H4 (cell line): Measurements from ENCODE around the gene STAT5A. TPM values are rescaled to one million over a fixed set of nuclear protein-coding genes. Genes with fewer than 3 reads are reported as not detected.
"Not testable (repeated sequence)": the region's sequence is repeated elsewhere in the genome, so short reads cannot be mapped to it uniquely, and the experiment has no call there.

Experiments
- DNase-seq: peaks from one replicate; pipeline ENCODE4 v3.0.0-alpha.2; 2015; ENCODE audit warnings: low spot score
- total RNA-seq: library from RNA; depleted of rRNA; stranded (reverse); fragments of >200 nt; shearing (Covaris generic); gene quantifications from 2 replicates; pipeline ENCODE4 v1.2.3, GENCODE V29; 2014; rRNA removed

The STAT5A gene
- total RNA-seq = 0.35 and 0.41 TPM in 2 replicates

- no peak for DNase-seq
These were observed at the start of gene STAT5A for GRCh38 chr17:42287977-42288802. TSS of gene STAT5A (plus strand) at chr17:42288498. CDS start at chr17:42289412, 914 bp downstream.

GRCh38 chr17:42239576-42239975 is 48.7 kb upstream of the STAT5A start:
- not testable (repeated sequence) for DNase-seq

GRCh38 chr17:42240201-42240600 is 48.1 kb upstream of the STAT5A start:
- DNase-seq = no peak

- not testable (repeated sequence) for DNase-seq
These were observed 47.4 kb upstream of the STAT5A start for GRCh38 chr17:42240863-42241262.

- no peak for DNase-seq
These were observed 46.4 kb upstream of the STAT5A start for GRCh38 chr17:42241871-42242270.

GRCh38 chr17:42243493-42243982 is 44.8 kb upstream of the STAT5A start:
- DNase-seq = no peak

- DNase-seq = not testable (repeated sequence)
These were observed 44.2 kb upstream of the STAT5A start for GRCh38 chr17:42244116-42244515.

- not testable (repeated sequence) for DNase-seq
These were observed 43.1 kb upstream of the STAT5A start for GRCh38 chr17:42245183-42245582.

GRCh38 chr17:42246515-42246914 is 41.8 kb upstream of the STAT5A start:
- DNase-seq = no peak

- DNase-seq = peak; percentile 25
These were observed 40.6 kb upstream of the STAT5A start for GRCh38 chr17:42247734-42248133.

- no peak for DNase-seq
These were observed 39.7 kb upstream of the STAT5A start for GRCh38 chr17:42248351-42249179.

- no peak for DNase-seq
These were observed 38.4 kb upstream of the STAT5A start for GRCh38 chr17:42249681-42250446.

- peak; percentile 11 for DNase-seq
These were observed 37.2 kb upstream of the STAT5A start for GRCh38 chr17:42251115-42251514.

GRCh38 chr17:42252597-42253550 is 35.4 kb upstream of the STAT5A start:
- DNase-seq = no peak

GRCh38 chr17:42253578-42253977 is 34.7 kb upstream of the STAT5A start:
- DNase-seq = no peak

GRCh38 chr17:42255445-42255844 is 32.9 kb upstream of the STAT5A start:
- no peak for DNase-seq

- no peak for DNase-seq
These were observed 28.0 kb upstream of the STAT5A start for GRCh38 chr17:42260318-42260717.

- not testable (repeated sequence) for DNase-seq
These were observed 23.9 kb upstream of the STAT5A start for GRCh38 chr17:42264366-42264765.

GRCh38 chr17:42266462-42266861 is 21.8 kb upstream of the STAT5A start:
- DNase-seq = no peak
